NCI-H226 (cell line): ENCODE data around the gene CLEC16A.

ENCODE experiments used
- DNase-seq: peaks from one replicate; pipeline ENCODE4 v3.0.0-alpha.2; 2015

The CLEC16A gene

GRCh38 chr16:11017499-11017898 lies 73.1 kb downstream of the CLEC16A start:
- no peak for DNase-seq

GRCh38 chr16:11020388-11020787 lies 76.0 kb downstream of the CLEC16A start:
- no peak for DNase-seq

- DNase-seq: no peak
These were observed 76.6 kb downstream of the CLEC16A start for GRCh38 chr16:11020792-11021551.

GRCh38 chr16:11022002-11022401 lies 77.6 kb downstream of the CLEC16A start:
- DNase-seq: no peak

- no peak for DNase-seq
These were observed 79.1 kb downstream of the CLEC16A start for GRCh38 chr16:11023262-11024039.

- DNase-seq: no peak
These were observed 80.1 kb downstream of the CLEC16A start for GRCh38 chr16:11024333-11025053.

GRCh38 chr16:11025120-11025531 lies 80.8 kb downstream of the CLEC16A start:
- DNase-seq: no peak

- no peak for DNase-seq
These were observed 85.6 kb downstream of the CLEC16A start for GRCh38 chr16:11029948-11030347.

- no peak for DNase-seq
These were observed 86.7 kb downstream of the CLEC16A start for GRCh38 chr16:11030990-11031510.

GRCh38 chr16:11032000-11032921 lies 87.9 kb downstream of the CLEC16A start:
- peak; percentile 9 for DNase-seq

GRCh38 chr16:11032922-11033291 lies 88.5 kb downstream of the CLEC16A start:
- no peak for DNase-seq

GRCh38 chr16:11033629-11034420 lies 89.5 kb downstream of the CLEC16A start:
- DNase-seq: no peak

- no peak for DNase-seq
These were observed 90.1 kb downstream of the CLEC16A start for GRCh38 chr16:11034481-11034931.

- DNase-seq: no peak
These were observed 90.7 kb downstream of the CLEC16A start for GRCh38 chr16:11035096-11035495.

- DNase-seq: no peak
These were observed 91.7 kb downstream of the CLEC16A start for GRCh38 chr16:11036040-11036439.

GRCh38 chr16:11036868-11037410 lies 92.6 kb downstream of the CLEC16A start:
- DNase-seq: no peak

- DNase-seq: no peak
These were observed 93.9 kb downstream of the CLEC16A start for GRCh38 chr16:11038305-11038704.

- no peak for DNase-seq
These were observed 94.4 kb downstream of the CLEC16A start for GRCh38 chr16:11038777-11039176.

- no peak for DNase-seq
These were observed 95.4 kb downstream of the CLEC16A start for GRCh38 chr16:11039726-11040125.

GRCh38 chr16:11042191-11042590 lies 97.8 kb downstream of the CLEC16A start:
- DNase-seq: no peak

- no peak for DNase-seq
These were observed 101.1 kb downstream of the CLEC16A start for GRCh38 chr16:11045441-11045840.
